HCT116 (cell line): ENCODE results near the gene CERK. TPM values are rescaled to one million over a fixed set of nuclear protein-coding genes. Genes with fewer than 3 reads are reported as not detected.

Source experiments
- ATAC-seq: fragments of 200-7000 bp; cut with Tn5 transposase; 2 replicates; pipeline ENCODE4 v1.9.1; 2020; ENCODE audit warnings: mild to moderate bottlenecking, moderate library complexity
- BruUV-seq: library from RNA; stranded (reverse); fragments of 400-500 nt; replicated peaks from 2 replicates; lab custom pipeline; 2021; lab: Mats Ljungman, UMichigan
- CTCF ChIA-PET: fragments of 300-600 bp; sonication (Branson Sonifier 250); formaldehyde crosslinking; loops from one replicate; lab custom pipeline; 2021; ENCODE audit warnings: antibody characterized with exemption; lab: Charles Lee
- POLR2A ChIA-PET: fragments of 300-600, 350-600 bp; sonication (Branson Sonifier 250); formaldehyde crosslinking; loops from one replicate; lab custom pipeline; 2021; ENCODE audit warnings: antibody characterized with exemption; lab: Charles Lee
- RAD21 ChIA-PET, 2 experiments: fragments of 300-600 bp; sonication (Branson Sonifier 250); formaldehyde crosslinking; loops; one replicate each; lab custom pipeline; 2023; ENCODE audit warnings: low total read pairs in 2 of 2; ENCODE audit not compliant: uncharacterized antibody in 2 of 2, unreplicated experiment in 2 of 2, low non-redundant PET in 1 of 2; lab: Charles Lee
- DNase-seq: peaks from one replicate; pipeline ENCODE4 v3.0.0-alpha.2; 2010; ENCODE audit warnings: low read depth, low spot score
- H2AFZ ChIP-seq: fragments of 200-600 bp; shearing (Covaris generic), sonication (generic); 2 replicates; pipeline ENCODE4 v1.6.1; 2017; ENCODE audit warnings: low read depth, mixed run types, mixed read lengths, antibody characterized with exemption, low read length; ENCODE audit not compliant: poor library complexity, severe bottlenecking
- H3K27ac ChIP-seq: 2 replicates; pipeline ENCODE4 v1.5.1; 2012; ENCODE audit warnings: low read depth, low read length
- H3K27me3 ChIP-seq: fragments of 200-600 bp; sonication (generic); 2 replicates; pipeline ENCODE4 v1.6.1; 2016; ENCODE audit warnings: mixed run types, low read length, mixed read lengths; ENCODE audit not compliant: insufficient read depth
- H3K36me3 ChIP-seq, 2 experiments: fragments of 200-500 bp in 1 of 2; fragments of 200-600 bp in 1 of 2; sonication (Bioruptor generic) in 1 of 2; sonication (generic) in 1 of 2; 2 replicates each; pipeline versions ENCODE4 v1.5.1 to v1.6.1; 2014 to 2016; ENCODE audit warnings: low read length in 2 of 2, inconsistent platforms in 1 of 2, mixed read lengths in 1 of 2, mixed run types in 1 of 2; ENCODE audit not compliant: insufficient read depth in 2 of 2, control insufficient read depth in 1 of 2
- H3K4me1 ChIP-seq, 2 experiments: fragments of 200-600 bp in 1 of 2; sonication (generic) in 1 of 2; 2 replicates each; pipeline versions ENCODE4 v1.5.1 to v1.6.1; 2012 to 2017; ENCODE audit warnings: low read length in 2 of 2, inconsistent platforms in 1 of 2, mild to moderate bottlenecking in 1 of 2, mixed read lengths in 1 of 2, mixed run types in 1 of 2, moderate library complexity in 1 of 2; ENCODE audit not compliant: insufficient read depth in 2 of 2, control insufficient read depth in 1 of 2
- H3K4me2 ChIP-seq: fragments of 200-600 bp; sonication (generic); 2 replicates; pipeline ENCODE4 v1.6.1; 2017; ENCODE audit warnings: mixed run types, low read length, mixed read lengths
- H3K4me3 ChIP-seq, 2 experiments: fragments of 200-600 bp in 1 of 2; sonication (generic) in 1 of 2; replicated peaks in 1 of 2; 2 replicates each; pipeline ENCODE4 v1.5.1; 2011 to 2016; ENCODE audit warnings: low read length in 2 of 2, control low read depth in 1 of 2, low read depth in 1 of 2, mild to moderate bottlenecking in 1 of 2, mixed read lengths in 1 of 2, mixed run types in 1 of 2
- H3K79me2 ChIP-seq: fragments of 200-600 bp; sonication (generic); 2 replicates; pipeline ENCODE4 v1.6.1; 2017; ENCODE audit warnings: mild to moderate bottlenecking, mixed run types, low read length, moderate library complexity, mixed read lengths; ENCODE audit not compliant: insufficient read depth
- H3K9ac ChIP-seq: fragments of 200-600 bp; sonication (generic); 2 replicates; pipeline ENCODE4 v1.6.1; 2016; ENCODE audit warnings: low read length, mixed read lengths
- H3K9me2 ChIP-seq: fragments of 200-600 bp; sonication (generic), shearing (Covaris generic); 2 replicates; pipeline ENCODE4 v1.6.1; 2017; ENCODE audit warnings: mixed run types, mild to moderate bottlenecking, moderate library complexity; ENCODE audit not compliant: insufficient read depth
- H3K9me3 ChIP-seq, 2 experiments: fragments of 200-500 bp in 1 of 2; fragments of 200-600 bp in 1 of 2; sonication (Bioruptor generic) in 1 of 2; sonication (generic) in 1 of 2; 2 replicates each; pipeline ENCODE4 v1.6.1; 2014 to 2017; ENCODE audit warnings: low read length in 2 of 2, mixed read lengths in 2 of 2, inconsistent platforms in 1 of 2, low read depth in 1 of 2, mild to moderate bottlenecking in 1 of 2, mixed run types in 1 of 2, moderate library complexity in 1 of 2; ENCODE audit not compliant: control insufficient read depth in 1 of 2, insufficient read depth in 1 of 2
- H4K20me1 ChIP-seq: fragments of 200-600 bp; sonication (generic), shearing (Covaris generic); 2 replicates; pipeline ENCODE4 v1.6.1; 2017; ENCODE audit warnings: mixed run types, mild to moderate bottlenecking, moderate library complexity; ENCODE audit not compliant: insufficient read depth
- ATF3 ChIP-seq: IDR thresholded peaks from 2 replicates; pipeline ENCODE4 v1.6.1; 2012
- CEBPB ChIP-seq: IDR thresholded peaks from 2 replicates; pipeline ENCODE4 v1.6.1; 2012; ENCODE audit warnings: low read depth
- CTCF ChIP-seq, 3 experiments: fragments of 200-600 bp in 1 of 3; sonication (generic) in 1 of 3; IDR thresholded peaks in 2 of 3; conservative IDR thresholded peaks in 1 of 3; 2 replicates each; pipeline ENCODE4 v1.5.1; 2012 to 2017; ENCODE audit warnings: low read depth in 2 of 3, low read length in 2 of 3, antibody characterized with exemption in 1 of 3, borderline replicate concordance in 1 of 3, control low read depth in 1 of 3, mild to moderate bottlenecking in 1 of 3, mixed read lengths in 1 of 3, mixed run types in 1 of 3, moderate library complexity in 1 of 3; ENCODE audit not compliant: insufficient read depth in 1 of 3
- EGR1 ChIP-seq: IDR thresholded peaks from 2 replicates; pipeline ENCODE4 v1.6.1; 2012; ENCODE audit warnings: low read depth
- EZH2phosphoT487 ChIP-seq: fragments of 200-600 bp; IDR thresholded peaks from 2 replicates; pipeline ENCODE4 v1.6.1; 2018; ENCODE audit warnings: antibody characterized with exemption, borderline replicate concordance
- FOSL1 ChIP-seq: IDR thresholded peaks from 2 replicates; pipeline ENCODE4 v1.6.1; 2012; ENCODE audit warnings: low read depth
- POLR2A ChIP-seq: IDR thresholded peaks from 2 replicates; pipeline ENCODE4 v1.7.0; 2011; ENCODE audit warnings: borderline replicate concordance; ENCODE audit not compliant: insufficient read depth, insufficient read length; ENCODE audit errors: extremely low read depth
- POLR2AphosphoS5 ChIP-seq: IDR thresholded peaks from 2 replicates; pipeline ENCODE4 v1.6.1; 2011; ENCODE audit warnings: mild to moderate bottlenecking, low read depth, low read length, moderate library complexity
- RAD21 ChIP-seq: IDR thresholded peaks from 2 replicates; pipeline ENCODE4 v1.6.1; 2012; ENCODE audit warnings: low read depth, mild to moderate bottlenecking
- SP1 ChIP-seq: IDR thresholded peaks from 2 replicates; pipeline ENCODE4 v1.6.1; 2012; ENCODE audit warnings: low read depth
- TCF7L2 ChIP-seq: IDR thresholded peaks from 2 replicates; pipeline ENCODE4 v1.7.0; 2011; ENCODE audit warnings: borderline replicate concordance, inconsistent platforms; ENCODE audit not compliant: insufficient read depth, insufficient read length; ENCODE audit errors: extremely low read depth
- YY1 ChIP-seq: IDR thresholded peaks from 2 replicates; pipeline ENCODE4 v1.6.1; 2011; ENCODE audit warnings: low read length, low read depth, moderate library complexity, mild to moderate bottlenecking; ENCODE audit not compliant: insufficient replicate concordance; ENCODE audit errors: extremely low read depth
- ZFX ChIP-seq: fragments of 450-650 bp; IDR thresholded peaks from 2 replicates; pipeline ENCODE4 v1.6.1; 2017
- ZNF274 ChIP-seq: fragments of 200-500 bp; sonication (Bioruptor generic); IDR thresholded peaks from 2 replicates; pipeline ENCODE4 v1.6.1; 2014; ENCODE audit warnings: mild to moderate bottlenecking, low read depth, low read length, inconsistent platforms
- intact Hi-C: fragments of 100-400 bp; cut with micrococcal nuclease; formaldehyde crosslinking; loops from 2 replicates; pipeline ENCODE4 v1.10.0; 2022
- total RNA-seq: library from RNA; stranded (reverse); gene quantifications from one replicate; pipeline ENCODE4 v1.2.1, GENCODE V29; 2021; ENCODE audit not compliant: unreplicated experiment
- TF ChIP-seq, protein P1 (sequence below): IDR thresholded peaks from 2 replicates; pipeline ENCODE4 v1.6.1; 2012; ENCODE audit warnings: low read depth

Gene CERK
- total RNA-seq, 1 experiment from 2014 or later = 35.0 TPM

DNA sequence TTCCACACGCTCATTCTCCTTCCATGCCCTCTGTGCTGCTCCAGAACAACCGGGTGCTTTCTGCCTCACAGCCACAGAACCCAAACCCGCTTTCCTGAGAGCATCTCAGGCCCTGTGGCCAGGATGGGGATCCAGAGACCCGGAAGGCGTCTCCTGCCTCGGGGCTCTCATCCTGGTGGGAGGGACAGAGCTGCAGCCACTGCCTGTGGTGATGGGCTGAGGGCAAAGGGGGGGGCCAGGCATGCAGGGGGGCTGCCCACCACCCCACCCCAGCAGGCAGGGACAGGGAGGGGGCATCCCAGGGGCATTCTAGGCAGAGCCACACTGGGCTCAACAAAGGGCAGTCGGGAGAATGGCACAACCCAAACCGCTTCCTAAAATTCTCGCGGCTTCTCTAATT lies 41.4 kb downstream of the CERK start:
- no peak for TF ChIP-seq EZH2phosphoT487
- no peak for TF ChIP-seq EGR1
- no peak for TF ChIP-seq YY1
- TF ChIP-seq ZFX = no peak
- no peak for TF ChIP-seq TCF7L2
- TF ChIP-seq, protein P1, sequence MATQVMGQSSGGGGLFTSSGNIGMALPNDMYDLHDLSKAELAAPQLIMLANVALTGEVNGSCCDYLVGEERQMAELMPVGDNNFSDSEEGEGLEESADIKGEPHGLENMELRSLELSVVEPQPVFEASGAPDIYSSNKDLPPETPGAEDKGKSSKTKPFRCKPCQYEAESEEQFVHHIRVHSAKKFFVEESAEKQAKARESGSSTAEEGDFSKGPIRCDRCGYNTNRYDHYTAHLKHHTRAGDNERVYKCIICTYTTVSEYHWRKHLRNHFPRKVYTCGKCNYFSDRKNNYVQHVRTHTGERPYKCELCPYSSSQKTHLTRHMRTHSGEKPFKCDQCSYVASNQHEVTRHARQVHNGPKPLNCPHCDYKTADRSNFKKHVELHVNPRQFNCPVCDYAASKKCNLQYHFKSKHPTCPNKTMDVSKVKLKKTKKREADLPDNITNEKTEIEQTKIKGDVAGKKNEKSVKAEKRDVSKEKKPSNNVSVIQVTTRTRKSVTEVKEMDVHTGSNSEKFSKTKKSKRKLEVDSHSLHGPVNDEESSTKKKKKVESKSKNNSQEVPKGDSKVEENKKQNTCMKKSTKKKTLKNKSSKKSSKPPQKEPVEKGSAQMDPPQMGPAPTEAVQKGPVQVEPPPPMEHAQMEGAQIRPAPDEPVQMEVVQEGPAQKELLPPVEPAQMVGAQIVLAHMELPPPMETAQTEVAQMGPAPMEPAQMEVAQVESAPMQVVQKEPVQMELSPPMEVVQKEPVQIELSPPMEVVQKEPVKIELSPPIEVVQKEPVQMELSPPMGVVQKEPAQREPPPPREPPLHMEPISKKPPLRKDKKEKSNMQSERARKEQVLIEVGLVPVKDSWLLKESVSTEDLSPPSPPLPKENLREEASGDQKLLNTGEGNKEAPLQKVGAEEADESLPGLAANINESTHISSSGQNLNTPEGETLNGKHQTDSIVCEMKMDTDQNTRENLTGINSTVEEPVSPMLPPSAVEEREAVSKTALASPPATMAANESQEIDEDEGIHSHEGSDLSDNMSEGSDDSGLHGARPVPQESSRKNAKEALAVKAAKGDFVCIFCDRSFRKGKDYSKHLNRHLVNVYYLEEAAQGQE = no peak
- no peak for TF ChIP-seq ZNF274
- TF ChIP-seq CTCF (IDR thresholded peaks at IDR 0.05 in 2 of 3, conservative IDR thresholded peaks at IDR 0.05 in 1 of 3; ENCODE audit: borderline replicate concordance in 1 of 3, insufficient read depth in 1 of 3, low read depth in 2 of 3, low read length in 2 of 3) = no peak
- no peak for TF ChIP-seq POLR2AphosphoS5
- no peak for TF ChIP-seq SP1
- no peak for TF ChIP-seq FOSL1
- TF ChIP-seq ATF3 = no peak
- no peak for TF ChIP-seq POLR2A
- TF ChIP-seq CEBPB = no peak
- TF ChIP-seq RAD21 = no peak
- TF ChIP-seq, all 23 proteins: peak for 0
- no peaks in the 10 kb centered on the region for H3K4me1 ChIP-seq
- H3K27me3 ChIP-seq = no peaks in the 10 kb centered on the region
- no TSS peak for BruUV-seq
- H3K36me3 ChIP-seq = peaks cover 6 to 35% of the 10 kb centered on the region in 2 experiments
- no peaks in the 10 kb centered on the region for H3K9me3 ChIP-seq
- intact Hi-C loops = no loop called here
- no peaks in the 10 kb centered on the region for H3K79me2 ChIP-seq
- no peaks in the 10 kb centered on the region for H4K20me1 ChIP-seq
- ChIA-PET POLR2A (no interaction called here), RAD21 (no interaction called here), CTCF (no interaction called here)
- H3K9me2 ChIP-seq = no peaks in the 10 kb centered on the region
- H3K27ac ChIP-seq = no peak overlapping the region
- no peak overlapping the region for H3K4me2 ChIP-seq
- no peak for DNase-seq
- no peak for ATAC-seq
- no peak overlapping the region for H2AFZ ChIP-seq
- no peak overlapping the region for H3K9ac ChIP-seq
- no peak overlapping the region for H3K4me3 ChIP-seq
